Dermis microvascular lymphatic vessel endothelial cell (primary cell): Measurements from ENCODE around the gene AOC1. TPM values are rescaled to one million over a fixed set of nuclear protein-coding genes. Genes with fewer than 3 reads are reported as not detected.

Experiments
- DNase-seq, 2 donors: peaks; one replicate each; pipeline versions ENCODE4 v3.0.0 to v3.0.0-alpha.2; 2010; ENCODE audit warnings: low read depth in 2 of 2
- total RNA-seq: library from RNA; depleted of rRNA; stranded (reverse); fragments of >200 nt; gene quantifications from 2 replicates; pipeline ENCODE4 v1.2.1, GENCODE V29; 2014

AOC1 gene
- total RNA-seq, 1 donor from 2014 or later: not detected

- no peak for DNase-seq
These were observed 20.5 kb upstream of the AOC1 start for GRCh38 chr7:150831851-150832250.

- DNase-seq: no peak
These were observed 17.3 kb upstream of the AOC1 start for GRCh38 chr7:150835019-150835418.

GRCh38 chr7:150835702-150836280 lies 16.5 kb upstream of the AOC1 start:
- no peak for DNase-seq

GRCh38 chr7:150838965-150839650 lies 13.2 kb upstream of the AOC1 start:
- DNase-seq: no peak

GRCh38 chr7:150842018-150842417 lies 10.3 kb upstream of the AOC1 start:
- DNase-seq: no peak

- no peak for DNase-seq
These were observed 9.6 kb upstream of the AOC1 start for GRCh38 chr7:150842716-150843115.

- DNase-seq: no peak
These were observed 6.9 kb upstream of the AOC1 start for GRCh38 chr7:150845421-150845861.

- DNase-seq: no peak
These were observed 5.8 kb upstream of the AOC1 start for GRCh38 chr7:150846291-150847115.

GRCh38 chr7:150847536-150847935 lies 4.8 kb upstream of the AOC1 start:
- no peak for DNase-seq

GRCh38 chr7:150848111-150848510 lies 4.2 kb upstream of the AOC1 start:
- no peak for DNase-seq

GRCh38 chr7:150848561-150849115 lies 3.7 kb upstream of the AOC1 start:
- no peak for DNase-seq

GRCh38 chr7:150849204-150849775 lies 3.0 kb upstream of the AOC1 start:
- DNase-seq: no peak

- no peak for DNase-seq
These were observed 2.0 kb upstream of the AOC1 start for GRCh38 chr7:150850273-150850672.

GRCh38 chr7:150851492-150852370 lies 586 bp upstream of the AOC1 start:
- no peak for DNase-seq

- no peak for DNase-seq
These were observed 2.0 kb downstream of the AOC1 start for GRCh38 chr7:150854066-150855000.

- DNase-seq: no peak
These were observed 2.7 kb downstream of the AOC1 start for GRCh38 chr7:150855046-150855445.

- no peak for DNase-seq
These were observed 3.4 kb downstream of the AOC1 start for GRCh38 chr7:150855476-150856302.

GRCh38 chr7:150856303-150857275 lies 4.3 kb downstream of the AOC1 start:
- no peak for DNase-seq
